ENCODE measurements around the gene SLC15A1. TPM values are rescaled to one million over a fixed set of nuclear protein-coding genes. Genes with fewer than 3 reads are reported as not detected.

Gene SLC15A1
- total RNA-seq, 2 experiments from 2014 or later = not detected

DNA sequence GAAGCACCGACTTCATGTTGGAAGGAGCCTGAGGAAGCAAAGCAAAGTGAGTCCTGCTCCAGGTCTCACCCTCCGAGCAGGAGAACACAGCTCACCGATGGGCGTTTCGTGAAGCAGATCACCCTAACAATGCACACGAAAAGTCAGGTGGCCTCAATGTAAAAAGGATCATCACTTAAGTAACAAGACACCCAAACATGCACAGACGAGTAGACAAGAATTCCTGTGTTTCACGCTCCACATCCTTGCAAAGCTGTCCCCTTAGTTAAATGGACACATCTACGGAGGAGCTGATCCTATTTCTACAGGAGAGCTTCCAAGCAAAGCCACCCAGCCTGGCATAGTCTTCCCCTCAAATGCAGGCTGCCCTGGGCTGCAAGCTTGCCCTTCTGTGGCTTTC lies 66.2 kb downstream of the SLC15A1 start:
- POLR2A ChIA-PET = interaction anchor here (0.6 kb wide), 1 partner anchor 1478 kb away, joined by 3 read pairs; no protein-coding TSS in a partner anchor
- no peak overlapping the region for H3K4me3 ChIP-seq (ENCODE audit: low read length)

DNA sequence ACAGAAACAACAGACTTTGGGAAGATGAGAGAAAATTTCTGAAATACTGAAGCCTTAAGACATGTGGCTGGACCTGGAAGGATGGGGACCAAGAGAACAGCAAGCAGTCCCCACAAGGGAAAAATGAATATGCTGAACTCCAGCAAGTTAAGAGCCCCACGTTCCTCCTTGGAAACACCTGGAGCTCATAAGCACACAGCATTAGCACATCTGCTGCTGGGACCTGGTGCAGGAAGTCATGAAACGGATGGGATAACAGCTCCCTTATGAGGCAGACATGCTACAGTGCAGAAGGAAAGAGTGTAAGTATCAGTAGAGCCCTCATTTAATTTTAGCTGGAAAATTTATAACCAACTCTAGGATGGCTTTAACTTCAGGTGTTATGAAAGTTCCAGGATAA lies 67.3 kb downstream of the SLC15A1 start:
- Histone ChIP-seq H3K4me3 (ENCODE audit: low read length) (no peak overlapping the region), H3K27me3 (ENCODE audit: control insufficient read depth in 1 of 2, insufficient read depth in 2 of 2, low read length in 2 of 2) (no peaks in the 10 kb centered on the region), H3K4me1 (ENCODE audit: insufficient read depth, low read length) (no peaks in the 10 kb centered on the region), H3K36me3 (ENCODE audit: insufficient read depth, low read length) (no peaks in the 10 kb centered on the region), H3K9me3 (ENCODE audit: control insufficient read depth in 1 of 2, insufficient read depth in 1 of 2, low read length in 2 of 2) (no peaks in the 10 kb centered on the region), H3K27ac (ENCODE audit: low read depth in 1 of 2, low read length in 2 of 2) (no peak overlapping the region)
- ATAC-seq (ENCODE audit: poor library complexity) = no peak
- no peak for TF ChIP-seq CTCF (IDR thresholded peaks at IDR 0.05)
- DNase-seq = no peak
- Mint-ChIP-seq H3K27ac (no peak overlapping the region), H3K9me3 (no peaks in the 10 kb centered on the region), H3K27me3 (peaks cover 7% of the 10 kb centered on the region), H3K36me3 (ENCODE audit: low read depth) (no peaks in the 10 kb centered on the region), H3K4me3 (no peak overlapping the region), H3K4me1 (ENCODE audit: low read depth) (no peaks in the 10 kb centered on the region)
- POLR2A ChIA-PET = no interaction called here
- intact Hi-C loops (cut with DNase I, micrococcal nuclease) = no loop called here
- CTCF ChIA-PET = interaction anchor here (0.8 kb wide), 1 partner anchor 402 kb away, joined by 3 read pairs; no protein-coding TSS in a partner anchor

More for the DNA sequence above, 66.2 kb downstream of the SLC15A1 start:
- DNase-seq = no peak
- CTCF ChIA-PET = interaction anchor here (1.3 kb wide), 1 partner anchor 13 kb away, joined by 3 read pairs; no protein-coding TSS in a partner anchor
- Mint-ChIP-seq H3K4me3 (no peak overlapping the region), H3K27me3 (peaks cover 7% of the 10 kb centered on the region), H3K4me1 (ENCODE audit: low read depth) (no peaks in the 10 kb centered on the region), H3K36me3 (ENCODE audit: low read depth) (no peaks in the 10 kb centered on the region), H3K9me3 (no peaks in the 10 kb centered on the region), H3K27ac (no peak overlapping the region)
- Histone ChIP-seq H3K9me3 (ENCODE audit: control insufficient read depth in 1 of 2, insufficient read depth in 1 of 2, low read length in 2 of 2) (no peaks in the 10 kb centered on the region), H3K27me3 (ENCODE audit: control insufficient read depth in 1 of 2, insufficient read depth in 2 of 2, low read length in 2 of 2) (no peaks in the 10 kb centered on the region), H3K4me1 (ENCODE audit: insufficient read depth, low read length) (no peaks in the 10 kb centered on the region), H3K27ac (ENCODE audit: low read depth in 1 of 2, low read length in 2 of 2) (no peak overlapping the region), H3K36me3 (ENCODE audit: insufficient read depth, low read length) (no peaks in the 10 kb centered on the region)
- intact Hi-C loops (cut with DNase I, micrococcal nuclease) = no loop called here
- ATAC-seq (ENCODE audit: poor library complexity) = no peak
- no peak for TF ChIP-seq CTCF (IDR thresholded peaks at IDR 0.05)

GRCh38 chr13:98681049-98681448 lies 71.4 kb downstream of the SLC15A1 start:
- no peaks in the 10 kb centered on the region for H3K36me3 Mint-ChIP-seq (ENCODE audit: low read depth)
- Histone ChIP-seq H3K4me3 (ENCODE audit: low read length) (no peak overlapping the region), H3K4me1 (ENCODE audit: insufficient read depth, low read length) (no peaks in the 10 kb centered on the region), H3K27ac (ENCODE audit: low read depth in 1 of 2, low read length in 2 of 2) (no peak overlapping the region), H3K9me3 (ENCODE audit: control insufficient read depth in 1 of 2, insufficient read depth in 1 of 2, low read length in 2 of 2) (no peaks in the 10 kb centered on the region), H3K27me3 (ENCODE audit: control insufficient read depth in 1 of 2, insufficient read depth in 2 of 2, low read length in 2 of 2) (no peaks in the 10 kb centered on the region), H3K36me3 (ENCODE audit: insufficient read depth, low read length) (no peaks in the 10 kb centered on the region)
- intact Hi-C loops (cut with DNase I, micrococcal nuclease) = no loop called here
- H3K4me1 Mint-ChIP-seq (ENCODE audit: low read depth) = no peaks in the 10 kb centered on the region
- DNase-seq (no peak), ATAC-seq (ENCODE audit: poor library complexity) (no peak)
- ChIA-PET POLR2A (no interaction called here), CTCF (no interaction called here)
- H3K27me3 Mint-ChIP-seq = peaks cover 7% of the 10 kb centered on the region
- no peak for TF ChIP-seq CTCF (IDR thresholded peaks at IDR 0.05)
- H3K27ac Mint-ChIP-seq = no peak overlapping the region
- H3K9me3 Mint-ChIP-seq = no peaks in the 10 kb centered on the region
- H3K4me3 Mint-ChIP-seq = no peak overlapping the region

All from CD4-positive, alpha-beta T cell (primary cell).